Left lobe of liver (tissue), 2 donors: ENCODE results near the gene TSPO. TPM values are rescaled to one million over a fixed set of nuclear protein-coding genes. Genes with fewer than 3 reads are reported as not detected.

Experiments used
- ATAC-seq: fragments of 200-7000 bp; cut with Tn5 transposase; one replicate; pipeline ENCODE4 v1.9.1; 2020; ENCODE audit warnings: mild to moderate bottlenecking, moderate library complexity
- DNase-seq: peaks from one replicate; pipeline ENCODE4 v3.0.0-alpha.2; 2020; ENCODE audit warnings: low spot score
- total RNA-seq: library from RNA; stranded (reverse); gene quantifications from one replicate; pipeline ENCODE4 v1.2.1, GENCODE V29; 2021
- donor health status: DM: no; HTN: no; CAD: no; lungs with moderate emphysema.
- donor health status: DM: no; HTN: yes; CAD: no.

The TSPO gene
- total RNA-seq, 1 donor from 2014 or later: 32.2 TPM

- DNase-seq: no peak
- no peak for ATAC-seq
These were observed 6.7 kb downstream of the TSPO start for GRCh38 chr22:43157874-43158546.

- DNase-seq (no peak), ATAC-seq (no peak)
These were observed 7.6 kb downstream of the TSPO start for GRCh38 chr22:43158778-43159483.

GRCh38 chr22:43159484-43160178 lies 8.3 kb downstream of the TSPO start:
- ATAC-seq (no peak), DNase-seq (no peak)

- DNase-seq: no peak
- no peak for ATAC-seq
These were observed 9.3 kb downstream of the TSPO start for GRCh38 chr22:43160497-43161126.

- no peak for ATAC-seq
- DNase-seq: no peak
These were observed 11.2 kb downstream of the TSPO start for GRCh38 chr22:43162412-43163150.

- DNase-seq (no peak), ATAC-seq (peak; percentile 3)
These were observed 12.0 kb downstream of the TSPO start for GRCh38 chr22:43163241-43163795.

- no peak for ATAC-seq
- no peak for DNase-seq
These were observed 13.3 kb downstream of the TSPO start for GRCh38 chr22:43164636-43165035.

DNA sequence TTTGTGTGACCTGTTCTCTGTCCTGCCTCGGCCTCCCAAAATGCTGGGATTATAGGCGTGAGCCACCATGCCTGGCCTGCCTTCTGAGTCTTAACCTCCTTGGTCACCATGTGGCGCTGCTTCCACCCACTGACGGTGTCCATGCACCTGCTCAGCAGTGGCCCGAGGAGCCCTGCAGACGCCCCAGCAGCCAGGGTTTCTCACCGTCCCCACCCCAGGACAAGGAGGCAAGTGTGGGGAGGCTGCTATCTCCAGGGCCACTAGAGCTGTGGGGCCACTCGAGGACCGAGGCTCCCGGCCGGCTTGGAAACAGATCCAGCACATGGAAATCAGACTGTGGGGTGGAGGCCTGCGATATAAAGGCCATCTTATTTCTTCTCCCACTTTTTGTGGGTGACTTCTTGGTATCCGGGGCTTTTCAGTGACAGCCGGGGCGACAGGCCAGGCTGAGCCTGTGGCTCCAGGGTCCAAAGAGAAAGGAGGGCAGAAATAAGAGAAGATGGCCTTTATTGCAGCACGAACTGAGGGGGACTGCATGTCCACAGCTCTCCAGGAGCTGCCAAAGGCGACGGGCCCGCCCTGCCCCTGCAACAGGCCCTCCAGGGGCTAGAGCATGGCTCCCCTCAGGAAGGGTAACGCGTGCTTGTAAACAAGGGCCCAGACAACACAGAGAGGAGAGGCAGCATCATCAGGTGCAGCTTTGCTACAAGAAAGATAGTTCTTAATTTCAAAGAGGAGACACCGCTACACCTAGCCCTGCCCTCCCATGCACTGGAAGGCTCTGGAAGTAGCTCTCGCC lies 15.0 kb downstream of the TSPO start:
- DNase-seq (no peak), ATAC-seq (no peak)

DNA sequence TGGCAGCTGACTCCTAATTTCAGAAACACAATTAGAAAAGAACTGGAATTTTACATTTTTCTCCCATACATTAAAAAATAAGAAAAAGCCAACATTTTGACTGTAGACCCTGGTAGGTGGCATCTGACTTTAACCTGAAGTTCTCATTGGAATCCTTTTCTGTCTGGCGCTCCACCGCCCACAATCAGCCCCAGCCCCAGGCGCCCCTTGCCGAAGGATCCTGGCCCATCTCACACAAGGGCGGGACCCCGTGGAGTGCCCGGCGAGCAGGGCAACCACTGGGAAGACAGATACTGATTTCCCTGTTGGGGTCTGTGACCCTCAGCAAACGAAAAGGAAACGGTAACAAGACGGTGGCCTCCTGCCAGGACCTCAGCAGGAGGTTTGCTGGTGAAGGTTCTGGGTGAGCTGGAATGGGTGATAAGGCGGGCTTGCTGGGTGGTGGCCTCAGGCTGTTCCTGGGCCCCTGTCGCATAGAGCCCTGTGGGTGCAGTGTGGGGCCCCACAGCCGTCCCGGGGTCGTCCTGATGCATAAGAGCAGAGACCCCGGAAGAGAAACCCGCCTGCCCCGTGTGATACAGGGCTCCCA lies 15.7 kb downstream of the TSPO start:
- no peak for ATAC-seq
- no peak for DNase-seq

- no peak for DNase-seq
- ATAC-seq: no peak
These were observed 17.3 kb downstream of the TSPO start for GRCh38 chr22:43168471-43169309.

- no peak for ATAC-seq
- no peak for DNase-seq
These were observed 18.2 kb downstream of the TSPO start for GRCh38 chr22:43169310-43170130.

DNA sequence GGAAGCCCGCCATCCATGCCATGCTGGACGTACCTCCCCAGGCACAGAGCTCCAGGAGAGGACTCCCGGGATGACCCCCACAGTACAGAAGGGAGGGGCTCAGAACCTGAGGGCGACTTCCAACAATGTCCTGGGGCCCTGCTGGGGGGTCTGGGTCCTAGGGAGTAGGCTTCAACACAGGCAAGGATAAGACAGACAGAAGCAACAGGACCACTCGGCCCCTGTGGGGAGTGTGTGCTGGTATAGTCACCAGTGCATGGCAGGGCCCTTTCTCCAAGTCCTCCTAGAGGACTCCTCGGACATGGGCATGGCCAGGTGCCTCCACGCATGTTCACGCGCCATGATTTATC lies 18.7 kb downstream of the TSPO start:
- ATAC-seq (no peak), DNase-seq (no peak)

GRCh38 chr22:43171019-43171491 lies 19.7 kb downstream of the TSPO start:
- no peak for ATAC-seq
- DNase-seq: no peak

GRCh38 chr22:43171607-43172006 lies 20.2 kb downstream of the TSPO start:
- peak; percentile 7 for ATAC-seq
- no peak for DNase-seq

DNA sequence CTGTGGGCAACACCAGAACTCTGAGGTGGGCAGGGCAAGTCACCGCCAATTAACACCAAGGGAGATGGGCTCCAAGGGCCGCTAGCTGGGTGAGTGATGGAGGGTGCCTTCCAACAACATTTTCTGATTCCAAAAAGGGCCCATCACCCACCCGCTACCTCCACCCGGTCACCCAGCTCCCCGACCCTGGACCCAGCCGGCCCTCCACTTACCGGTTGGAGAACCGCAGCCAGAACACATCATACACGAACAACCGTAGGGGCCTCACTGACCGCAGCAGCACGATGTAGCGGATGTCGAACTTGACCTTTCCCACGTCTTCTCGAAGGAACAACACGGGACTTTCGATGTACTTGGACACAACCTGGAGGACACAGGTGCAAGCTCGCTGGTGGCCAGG lies 20.8 kb downstream of the TSPO start:
- DNase-seq: no peak
- no peak for ATAC-seq

DNA sequence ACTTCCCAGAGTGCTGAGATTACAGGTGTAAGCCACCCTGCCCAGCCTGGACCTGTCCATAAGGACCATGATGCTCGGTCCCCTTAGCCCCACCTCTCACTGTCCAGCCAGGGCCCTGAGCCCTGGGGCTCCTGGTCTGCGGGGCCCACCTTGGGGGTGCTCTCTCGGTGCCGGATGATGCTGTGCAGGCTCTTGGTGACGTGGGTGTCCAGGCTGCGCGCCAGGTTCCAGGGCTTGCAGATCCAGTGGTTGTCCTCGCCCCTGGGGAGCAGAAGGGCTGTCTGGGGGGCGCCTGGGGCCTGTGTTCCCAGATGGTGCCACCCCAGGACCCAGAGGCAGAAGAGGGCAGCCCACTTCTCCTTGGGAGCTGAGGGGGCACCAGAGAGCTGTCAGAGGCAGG lies 22.2 kb downstream of the TSPO start:
- ATAC-seq (no peak), DNase-seq (no peak)

DNA sequence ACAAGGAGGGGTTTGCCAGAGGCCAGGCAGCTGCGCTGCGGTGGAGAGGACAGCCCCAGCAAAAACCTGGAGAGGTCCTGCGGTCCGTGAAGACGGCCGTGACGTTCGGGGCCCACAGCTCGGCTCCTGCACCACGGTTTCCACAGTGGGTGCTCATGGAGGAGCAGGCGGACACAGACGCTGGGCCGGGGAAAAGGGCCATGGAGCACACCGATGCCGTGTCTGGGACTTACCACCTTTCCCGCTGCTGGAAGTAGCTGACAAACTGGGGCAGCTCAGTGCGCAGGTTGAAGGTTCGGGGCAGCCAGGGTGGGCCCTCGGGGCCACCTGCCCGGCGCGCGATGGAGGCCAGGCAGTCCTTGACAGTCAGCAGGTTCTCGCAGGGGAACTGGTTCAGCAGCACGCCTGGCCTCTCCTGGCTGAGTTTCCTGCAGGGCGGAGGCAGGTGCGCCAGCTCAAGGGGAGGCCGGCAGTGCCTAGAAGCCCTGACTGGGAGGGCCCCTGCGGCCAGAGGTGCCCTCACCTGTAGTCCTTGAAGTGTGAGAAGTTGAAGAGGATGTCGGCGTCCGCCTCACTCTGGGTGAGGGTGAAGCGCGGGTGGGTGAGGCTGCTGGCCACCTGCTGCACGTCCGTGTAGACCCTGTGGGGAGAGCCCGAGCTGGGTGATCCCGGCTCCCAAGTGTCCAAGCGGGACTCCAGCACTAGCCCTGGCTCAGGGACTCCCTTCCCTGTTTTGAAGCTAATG lies 22.8 kb downstream of the TSPO start:
- no peak for DNase-seq
- no peak for ATAC-seq
